GM19468 (cell line): Measurements from ENCODE around the gene KCNK2.

Experiments used
- ATAC-seq: cut with Tn5 transposase; IDR thresholded peaks from one replicate; pipeline ENCODE4 v1.9.1; 2021; ENCODE audit warnings: mild to moderate bottlenecking, moderate library complexity, moderate number of reproducible peaks; ENCODE audit not compliant: unreplicated experiment; ENCODE audit errors: extremely low read depth

Gene KCNK2

DNA sequence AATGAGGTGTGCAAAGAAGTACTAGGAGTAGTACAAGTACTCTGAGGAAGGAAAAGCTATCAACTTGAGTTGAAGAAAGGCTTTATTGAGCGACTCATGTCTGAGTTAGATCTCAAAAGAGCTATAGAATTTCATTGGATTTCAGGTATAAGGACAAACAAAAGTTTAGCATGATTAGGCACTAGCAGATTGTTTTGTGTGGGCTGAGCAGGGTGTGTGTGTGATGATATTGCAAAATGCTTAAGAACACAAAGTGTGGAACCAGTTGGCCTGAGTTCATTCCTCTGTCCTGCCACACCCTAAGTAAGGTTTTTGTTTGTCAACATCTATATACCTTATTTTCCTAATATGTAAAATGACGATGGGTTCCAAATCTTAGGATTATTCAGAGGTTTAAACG, 158.9 kb downstream of the KCNK2 start:
- no peak for ATAC-seq

DNA sequence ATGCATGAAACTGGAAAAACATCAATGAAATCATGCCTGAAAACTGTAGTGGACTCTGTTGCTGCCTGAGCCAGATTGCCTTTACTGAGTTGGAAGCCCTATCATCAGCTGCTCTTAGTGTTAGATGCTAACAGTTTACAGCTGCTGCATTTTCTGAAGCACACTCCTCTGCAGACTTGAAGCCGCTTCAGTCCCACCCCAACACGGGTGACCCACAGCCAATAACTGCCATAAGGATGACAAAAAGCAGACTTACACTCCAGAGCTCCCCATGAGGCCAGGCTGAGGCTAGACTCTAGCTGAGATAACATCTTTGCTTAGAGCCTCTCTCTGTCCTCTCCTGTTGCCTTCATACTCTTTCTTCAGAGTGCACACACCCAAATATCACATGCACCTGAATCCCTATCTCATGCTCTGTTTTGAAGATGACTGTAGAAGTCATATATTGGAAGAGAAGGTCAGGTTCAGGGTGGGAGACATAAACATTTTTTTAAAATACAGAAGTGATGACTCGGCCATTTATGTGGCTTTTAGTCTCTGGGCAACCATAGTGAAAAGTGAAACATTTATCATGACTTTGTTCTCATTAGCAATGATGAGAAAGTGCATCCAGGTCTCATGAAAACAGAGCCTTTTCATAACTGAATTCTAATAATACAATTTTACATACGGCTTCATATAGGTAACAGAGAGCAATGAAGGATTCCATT, 161.0 kb downstream of the KCNK2 start:
- no peak for ATAC-seq

GRCh38 chr1:215250913-215251312, 168.4 kb downstream of the KCNK2 start:
- no peak for ATAC-seq

- ATAC-seq, result no peak
Observed at GRCh38 chr1:215251428-215251827, 168.9 kb downstream of the KCNK2 start.

GRCh38 chr1:215252164-215252563, 169.6 kb downstream of the KCNK2 start:
- ATAC-seq, result no peak

GRCh38 chr1:215256936-215257679, 174.6 kb downstream of the KCNK2 start:
- ATAC-seq, result no peak

GRCh38 chr1:215260711-215261110, 178.2 kb downstream of the KCNK2 start:
- ATAC-seq, result no peak

DNA sequence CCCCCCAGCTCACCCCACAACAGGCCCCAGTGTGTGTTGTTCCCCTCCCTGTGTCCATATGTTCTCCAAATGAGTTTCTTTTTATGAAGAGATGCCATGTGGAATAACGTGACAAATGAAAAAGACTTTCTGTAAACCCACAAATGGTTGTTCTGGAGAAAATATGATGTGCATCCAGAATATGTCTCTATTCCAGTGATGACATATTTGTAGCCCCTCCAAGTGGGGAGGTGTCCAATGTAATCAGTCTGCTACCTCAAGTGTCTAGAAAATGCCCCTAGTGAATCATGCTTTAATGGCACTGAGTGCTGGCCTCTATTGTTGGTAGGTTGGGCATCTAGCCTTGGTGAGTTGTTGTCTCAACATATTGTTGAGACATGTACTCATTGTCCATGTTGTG, 179.6 kb downstream of the KCNK2 start:
- ATAC-seq, result no peak

DNA sequence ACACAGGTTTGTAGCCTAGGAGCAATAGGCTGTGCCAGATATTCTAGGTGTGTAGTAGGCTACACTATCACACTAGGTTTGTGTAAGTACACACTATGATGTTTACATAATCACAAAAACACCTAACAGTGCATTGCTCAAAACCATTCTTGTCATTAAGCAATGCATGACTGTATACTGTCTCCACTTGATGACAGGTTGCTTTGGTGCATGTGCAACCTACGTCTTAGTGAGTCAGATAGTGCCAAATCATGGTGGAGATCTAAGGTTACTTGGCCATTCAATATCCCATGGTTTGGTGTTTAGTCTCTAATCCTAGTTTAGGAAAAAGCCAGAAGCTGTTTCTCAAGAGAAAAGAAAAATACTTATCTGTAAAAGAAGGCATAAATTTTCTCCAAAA, 181.1 kb downstream of the KCNK2 start:
- no peak for ATAC-seq

DNA sequence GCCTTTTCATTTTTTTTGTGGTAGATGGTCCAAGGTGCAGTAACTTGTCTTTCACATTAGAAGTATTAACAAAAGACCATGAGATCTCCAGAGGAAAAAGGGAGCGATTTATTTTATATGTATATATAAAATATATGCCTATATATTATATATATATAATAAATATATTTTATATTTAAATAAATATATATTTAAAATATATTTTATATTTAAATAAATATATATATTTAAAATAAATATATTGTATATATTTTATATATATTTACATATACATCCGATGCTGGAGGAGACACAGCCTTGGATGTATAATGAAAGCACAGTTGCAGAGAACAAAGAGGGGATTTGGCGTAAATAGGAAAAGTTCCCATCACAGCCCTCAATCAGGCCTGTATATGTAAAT, 182.1 kb downstream of the KCNK2 start:
- ATAC-seq, result no peak

DNA sequence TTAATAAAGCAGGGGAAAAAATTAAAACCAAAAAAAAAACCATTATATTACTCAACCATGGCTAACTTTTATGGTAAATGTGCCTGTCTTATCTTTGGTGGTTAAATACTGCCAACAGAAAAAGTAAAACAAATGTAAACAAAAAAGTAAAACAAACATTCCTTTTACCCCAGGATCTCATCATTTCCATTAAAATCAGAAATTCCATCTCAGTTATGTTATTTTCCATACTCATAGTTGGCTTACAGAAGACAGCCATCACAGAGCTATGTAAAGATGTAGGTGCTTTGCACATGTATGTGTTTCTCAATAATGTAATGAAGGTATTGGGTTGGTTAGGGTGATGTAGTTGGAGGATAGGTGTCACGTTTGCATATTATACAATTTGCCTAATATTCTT, 185.0 kb downstream of the KCNK2 start:
- ATAC-seq, result no peak

DNA sequence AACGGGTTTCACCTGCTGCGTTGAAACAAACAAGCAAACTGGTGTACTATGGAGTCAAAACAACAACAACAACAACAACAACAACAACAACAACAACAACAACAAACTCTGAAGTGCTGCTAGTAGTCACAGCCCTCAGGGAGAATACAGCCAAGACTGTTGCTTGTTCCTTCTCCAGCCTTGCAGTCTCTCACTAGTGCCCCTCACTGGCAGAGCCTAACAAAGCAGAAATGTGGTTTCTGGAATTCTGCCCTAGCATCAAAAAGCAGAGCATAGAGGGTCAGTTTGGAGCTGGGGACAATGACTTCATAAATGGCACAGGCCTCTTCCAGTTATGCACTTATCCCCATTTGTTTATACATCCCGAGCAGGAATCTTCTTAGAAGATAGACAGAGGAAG, 187.4 kb downstream of the KCNK2 start:
- no peak for ATAC-seq

DNA sequence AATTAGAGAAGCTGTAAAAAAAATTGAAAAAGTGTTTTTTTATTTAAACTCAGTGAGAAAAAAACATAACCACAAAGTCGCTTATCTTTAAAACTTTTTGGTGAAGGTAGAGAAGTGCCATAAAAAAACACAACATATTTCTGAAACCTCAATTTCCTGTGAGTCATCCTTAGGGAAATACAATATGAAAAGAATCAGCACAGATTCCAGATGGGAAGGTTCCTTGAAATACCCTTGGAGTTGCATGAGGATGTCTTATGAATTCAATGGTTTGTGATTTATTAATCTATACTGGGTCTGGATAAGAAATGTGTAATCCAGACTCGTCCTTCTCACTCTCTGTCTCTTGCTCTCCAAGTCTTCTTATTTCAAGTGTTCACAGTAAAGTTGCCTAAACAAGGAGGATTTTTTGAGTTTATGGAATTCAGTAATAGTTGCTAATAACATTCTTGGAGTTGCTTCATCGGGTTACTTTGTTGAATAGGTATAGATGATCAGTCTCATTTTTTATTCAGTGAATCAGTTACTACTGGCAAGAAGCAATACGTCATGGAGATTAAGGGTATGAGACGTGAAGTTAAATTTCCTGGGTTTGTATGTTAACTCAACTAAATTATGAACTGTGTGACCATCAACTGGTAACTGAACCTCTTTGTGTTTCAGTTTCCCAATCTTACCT, 191.4 kb downstream of the KCNK2 start:
- ATAC-seq, result no peak

DNA sequence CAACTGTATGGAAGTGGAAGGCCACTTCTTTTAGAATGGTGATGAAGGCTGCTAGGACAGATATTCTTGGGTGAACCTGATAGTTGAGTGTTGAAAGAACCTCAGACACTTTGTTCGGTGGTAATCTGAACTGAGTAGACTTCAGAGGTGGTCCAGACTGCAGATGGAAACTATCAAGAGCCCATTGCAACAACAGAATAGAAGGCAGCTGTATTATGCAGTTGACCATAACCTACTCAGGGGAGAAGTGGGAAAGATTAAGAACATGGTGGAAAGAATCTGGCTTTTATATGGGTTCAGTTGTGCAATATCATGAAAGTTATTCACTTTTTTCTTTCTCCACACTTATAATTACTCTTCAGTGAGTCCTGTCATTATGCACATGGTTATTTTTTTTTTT, 194.0 kb downstream of the KCNK2 start:
- ATAC-seq, result no peak

GRCh38 chr1:215277532-215277931, 195.0 kb downstream of the KCNK2 start:
- ATAC-seq, result no peak

- ATAC-seq, result no peak
Observed at GRCh38 chr1:215279682-215280081, 197.1 kb downstream of the KCNK2 start.

GRCh38 chr1:215282557-215282956, 200.0 kb downstream of the KCNK2 start:
- ATAC-seq, result no peak

GRCh38 chr1:215285013-215285800, 202.7 kb downstream of the KCNK2 start:
- ATAC-seq, result no peak
